Type B pancreatic cell (in vitro differentiated cells): Measurements from ENCODE around the gene ADGRF3. TPM values are rescaled to one million over a fixed set of nuclear protein-coding genes. Genes with fewer than 3 reads are reported as not detected.

ENCODE experiments used
- DNase-seq: peaks from one replicate; pipeline ENCODE4 v3.0.0; 2021; ENCODE audit warnings: mixed read lengths; ENCODE audit not compliant: unreplicated experiment; ENCODE audit errors: extremely low spot score
- H3K27ac Mint-ChIP-seq: 2 replicates; pipeline ENCODE4 v1.8.0; 2021; ENCODE audit warnings: mild to moderate bottlenecking, mixed read lengths
- H3K27me3 Mint-ChIP-seq: 2 replicates; pipeline ENCODE4 v1.8.0; 2021; ENCODE audit warnings: mixed read lengths
- H3K36me3 Mint-ChIP-seq: 2 replicates; pipeline ENCODE4 v1.8.0; 2021; ENCODE audit warnings: mixed read lengths
- H3K4me1 Mint-ChIP-seq: one replicate; pipeline ENCODE4 v1.8.0; 2021; ENCODE audit warnings: mixed read lengths; ENCODE audit not compliant: unreplicated experiment
- H3K4me3 Mint-ChIP-seq: 2 replicates; pipeline ENCODE4 v1.8.0; 2021; ENCODE audit warnings: mild to moderate bottlenecking, mixed read lengths
- H3K9me3 Mint-ChIP-seq: 2 replicates; pipeline ENCODE4 v1.8.0; 2021; ENCODE audit warnings: mixed read lengths
- total RNA-seq: library from RNA; stranded (reverse); gene quantifications from 2 replicates; pipeline ENCODE4 v1.2.1, GENCODE V29; 2021; ENCODE audit warnings: low replicate concordance
- TF ChIP-seq, protein P1 (sequence below): fragments of 200-600 bp; sonication (generic); conservative IDR thresholded peaks from 2 replicates; pipeline ENCODE4 v1.5.0; 2021; ENCODE audit warnings: antibody characterized with exemption, mild to moderate bottlenecking

The ADGRF3 gene
- total RNA-seq, 1 donor from 2014 or later, result 1.2 TPM

DNA sequence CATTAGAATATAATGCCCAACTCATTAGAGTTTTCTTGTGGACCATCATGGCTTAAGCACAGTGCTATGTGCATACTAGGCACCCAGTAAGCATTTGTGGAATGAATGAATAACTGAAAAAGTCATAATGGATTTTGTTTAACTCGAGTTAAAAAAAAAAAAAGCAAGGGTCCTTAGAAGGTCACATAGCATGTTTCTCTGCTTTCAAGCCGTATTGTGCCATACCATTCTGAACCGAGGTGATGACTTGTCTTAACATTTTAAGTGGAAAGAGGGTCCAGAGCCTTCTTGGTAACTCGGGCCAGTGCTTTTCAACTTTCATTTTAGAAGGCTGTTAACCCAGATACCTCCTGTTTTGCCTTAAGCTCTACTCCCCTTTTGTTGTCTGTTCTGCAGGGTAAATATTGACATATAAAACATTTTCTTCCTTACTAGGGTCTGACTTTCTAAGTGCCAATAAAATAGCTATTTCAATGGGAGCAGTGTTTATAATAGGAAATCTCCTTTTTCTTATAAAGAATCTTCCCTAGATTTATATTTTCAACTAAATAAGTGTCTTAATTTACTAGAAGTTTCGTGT is 787 bp upstream of the ADGRF3 start:
- peaks cover 8% of the 10 kb centered on the region for H3K36me3 Mint-ChIP-seq
- peak overlapping the region; percentile 98 for H3K27ac Mint-ChIP-seq
- peaks cover 20% of the 10 kb centered on the region for H3K4me1 Mint-ChIP-seq
- H3K9me3 Mint-ChIP-seq, result no peaks in the 10 kb centered on the region
- TF ChIP-seq, protein P1, sequence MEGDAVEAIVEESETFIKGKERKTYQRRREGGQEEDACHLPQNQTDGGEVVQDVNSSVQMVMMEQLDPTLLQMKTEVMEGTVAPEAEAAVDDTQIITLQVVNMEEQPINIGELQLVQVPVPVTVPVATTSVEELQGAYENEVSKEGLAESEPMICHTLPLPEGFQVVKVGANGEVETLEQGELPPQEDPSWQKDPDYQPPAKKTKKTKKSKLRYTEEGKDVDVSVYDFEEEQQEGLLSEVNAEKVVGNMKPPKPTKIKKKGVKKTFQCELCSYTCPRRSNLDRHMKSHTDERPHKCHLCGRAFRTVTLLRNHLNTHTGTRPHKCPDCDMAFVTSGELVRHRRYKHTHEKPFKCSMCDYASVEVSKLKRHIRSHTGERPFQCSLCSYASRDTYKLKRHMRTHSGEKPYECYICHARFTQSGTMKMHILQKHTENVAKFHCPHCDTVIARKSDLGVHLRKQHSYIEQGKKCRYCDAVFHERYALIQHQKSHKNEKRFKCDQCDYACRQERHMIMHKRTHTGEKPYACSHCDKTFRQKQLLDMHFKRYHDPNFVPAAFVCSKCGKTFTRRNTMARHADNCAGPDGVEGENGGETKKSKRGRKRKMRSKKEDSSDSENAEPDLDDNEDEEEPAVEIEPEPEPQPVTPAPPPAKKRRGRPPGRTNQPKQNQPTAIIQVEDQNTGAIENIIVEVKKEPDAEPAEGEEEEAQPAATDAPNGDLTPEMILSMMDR, result no peak
- DNase-seq, result no peak
- H3K4me3 Mint-ChIP-seq, result peak overlapping the region; percentile 97
- H3K27me3 Mint-ChIP-seq, result no peaks in the 10 kb centered on the region

DNA sequence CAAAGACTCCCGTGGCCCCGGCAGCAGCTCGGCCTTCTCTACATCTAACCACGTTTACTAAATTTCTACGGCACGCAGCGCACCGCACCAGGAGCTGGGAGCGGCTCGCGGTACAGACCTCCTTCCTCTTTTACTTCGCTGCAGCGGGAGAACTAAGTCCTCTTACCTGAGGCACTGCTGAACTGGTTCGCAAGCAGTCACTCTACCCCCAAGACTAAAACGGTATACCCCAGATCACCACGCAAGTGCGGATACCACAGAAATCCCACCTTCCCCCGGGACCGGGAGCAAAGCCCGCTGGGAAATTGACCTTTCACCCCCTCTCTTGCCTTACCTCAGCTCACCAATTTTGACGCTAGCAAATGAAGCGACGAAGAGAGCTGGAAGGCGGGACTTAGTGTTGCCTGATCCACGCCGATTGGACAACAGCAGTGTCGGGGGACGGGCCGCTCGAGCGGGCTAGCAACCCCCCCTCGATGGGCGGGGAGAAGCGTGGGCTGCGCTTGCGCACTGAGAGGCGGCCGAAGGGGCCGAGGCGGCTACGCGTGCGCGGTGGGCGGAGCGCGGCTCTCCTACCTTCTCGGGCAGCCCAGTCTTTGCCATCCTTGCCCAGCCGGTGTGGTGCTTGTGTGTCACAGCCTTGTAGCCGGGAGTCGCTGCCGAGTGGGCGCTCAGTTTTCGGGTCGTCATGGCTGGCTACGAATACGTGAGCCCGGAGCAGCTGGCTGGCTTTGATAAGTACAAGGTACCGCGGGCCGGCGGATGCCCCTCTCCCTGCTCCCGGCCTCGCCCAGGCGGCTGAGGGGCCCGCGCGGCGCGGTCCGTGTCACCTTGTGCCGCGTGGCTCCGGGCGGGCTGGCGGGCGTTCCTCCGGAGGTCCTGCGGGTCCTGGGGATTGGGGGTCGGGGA is 790 bp downstream of the ADGRF3 start, which contains the start of gene SELENOI:
Gene SELENOI (plus strand): TSS at position 599 of the 909 bp plus-strand sequence. CDS start 90 bp downstream, at position 689.
- peak within 1 kb of the TSS; percentile 98 for H3K27ac Mint-ChIP-seq
- TF ChIP-seq, protein P1, result no peak
- peaks cover 20% of the 10 kb centered on the region for H3K4me1 Mint-ChIP-seq
- peak within 1 kb of the TSS; percentile 97 for H3K4me3 Mint-ChIP-seq
- H3K36me3 Mint-ChIP-seq, result peaks cover 3% of the 10 kb centered on the region
- no peaks in the 10 kb centered on the region for H3K27me3 Mint-ChIP-seq
- peak; percentile 99 for DNase-seq
- no peaks in the 10 kb centered on the region for H3K9me3 Mint-ChIP-seq

DNA sequence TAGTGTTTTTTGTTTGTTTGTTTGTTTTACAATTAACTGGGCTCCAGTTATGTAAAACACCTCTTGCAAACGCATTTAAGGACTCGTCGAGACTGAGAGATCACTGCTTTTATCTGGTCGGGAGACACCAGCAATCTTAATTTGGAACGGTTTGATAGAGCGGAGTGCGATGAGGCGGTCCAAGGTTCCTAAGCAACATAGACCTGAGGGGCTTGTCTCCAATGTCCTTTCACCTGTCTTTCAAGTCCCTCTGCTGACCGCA is 1.4 kb downstream of the ADGRF3 start:
- Mint-ChIP-seq H3K27me3 (no peaks in the 10 kb centered on the region), H3K27ac (peak overlapping the region; percentile 98), H3K4me3 (peak overlapping the region; percentile 97), H3K9me3 (no peaks in the 10 kb centered on the region), H3K36me3 (peaks cover 3% of the 10 kb centered on the region), H3K4me1 (peaks cover 20% of the 10 kb centered on the region)
- DNase-seq, result no peak
- TF ChIP-seq, protein P1, result no peak

DNA sequence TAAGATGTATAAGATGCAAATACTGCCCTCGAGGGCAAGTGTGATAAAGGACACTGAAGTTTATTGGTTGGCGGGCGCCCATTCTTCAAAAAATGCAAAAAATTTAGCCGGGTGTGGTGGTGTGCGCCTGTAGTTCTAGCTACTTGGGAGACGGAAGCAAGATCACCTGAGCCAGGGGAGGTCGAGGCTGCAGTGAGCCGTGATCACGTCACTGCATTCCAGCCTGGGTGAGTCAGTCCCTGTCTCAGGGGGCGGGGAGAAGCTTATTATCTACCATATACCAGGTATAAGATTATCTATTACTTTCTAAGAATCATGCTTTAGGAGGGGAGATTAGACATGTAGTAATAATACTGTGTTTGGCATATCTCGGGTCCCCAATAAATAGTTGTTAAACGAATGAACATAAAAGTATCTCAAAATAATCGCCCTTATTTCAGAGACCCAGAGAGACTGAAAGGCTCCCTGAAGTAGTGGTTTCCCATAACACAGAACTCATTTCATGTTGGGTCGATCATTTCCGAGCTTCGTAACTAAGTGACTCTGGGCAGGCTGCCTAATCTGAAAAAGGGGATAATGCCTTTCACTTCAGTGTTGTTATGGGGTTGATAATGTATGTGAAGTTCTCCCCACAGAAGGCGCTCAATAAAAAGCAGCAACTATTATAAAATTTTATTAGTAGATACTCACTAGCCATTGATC is 1.9 kb downstream of the ADGRF3 start:
- H3K27me3 Mint-ChIP-seq, result no peaks in the 10 kb centered on the region
- no peak for DNase-seq
- TF ChIP-seq, protein P1, result no peak
- peaks cover 20% of the 10 kb centered on the region for H3K4me1 Mint-ChIP-seq
- H3K36me3 Mint-ChIP-seq, result peaks cover 3% of the 10 kb centered on the region
- H3K27ac Mint-ChIP-seq, result peak overlapping the region; percentile 98
- no peaks in the 10 kb centered on the region for H3K9me3 Mint-ChIP-seq
- peak overlapping the region; percentile 97 for H3K4me3 Mint-ChIP-seq

DNA sequence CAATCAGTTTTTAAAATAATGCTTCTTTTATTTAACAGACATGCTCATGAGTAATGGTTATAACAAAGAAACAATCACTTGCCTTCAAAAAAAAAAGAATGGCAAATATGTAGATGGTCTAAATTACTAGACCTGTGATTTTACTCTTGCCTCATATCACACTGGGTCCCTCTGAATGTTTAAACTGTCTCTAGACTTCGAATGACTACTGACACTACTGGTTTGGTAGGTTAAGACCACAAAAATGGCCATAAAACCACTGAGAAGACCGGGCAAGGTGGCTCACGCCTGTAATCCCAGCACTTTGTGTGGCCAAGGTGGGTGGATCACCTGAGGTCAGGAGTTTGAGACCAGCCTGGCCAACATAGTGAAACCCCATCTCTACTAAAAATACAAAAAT is 5.8 kb downstream of the ADGRF3 start:
- Mint-ChIP-seq H3K9me3 (no peaks in the 10 kb centered on the region), H3K27ac (no peak overlapping the region), H3K4me3 (no peak overlapping the region), H3K4me1 (peaks cover 10% of the 10 kb centered on the region), H3K27me3 (no peaks in the 10 kb centered on the region), H3K36me3 (no peaks in the 10 kb centered on the region)
- TF ChIP-seq, protein P1, result no peak
- DNase-seq, result no peak
